ENCODE measurements around the gene NDUFS6.

DNA sequence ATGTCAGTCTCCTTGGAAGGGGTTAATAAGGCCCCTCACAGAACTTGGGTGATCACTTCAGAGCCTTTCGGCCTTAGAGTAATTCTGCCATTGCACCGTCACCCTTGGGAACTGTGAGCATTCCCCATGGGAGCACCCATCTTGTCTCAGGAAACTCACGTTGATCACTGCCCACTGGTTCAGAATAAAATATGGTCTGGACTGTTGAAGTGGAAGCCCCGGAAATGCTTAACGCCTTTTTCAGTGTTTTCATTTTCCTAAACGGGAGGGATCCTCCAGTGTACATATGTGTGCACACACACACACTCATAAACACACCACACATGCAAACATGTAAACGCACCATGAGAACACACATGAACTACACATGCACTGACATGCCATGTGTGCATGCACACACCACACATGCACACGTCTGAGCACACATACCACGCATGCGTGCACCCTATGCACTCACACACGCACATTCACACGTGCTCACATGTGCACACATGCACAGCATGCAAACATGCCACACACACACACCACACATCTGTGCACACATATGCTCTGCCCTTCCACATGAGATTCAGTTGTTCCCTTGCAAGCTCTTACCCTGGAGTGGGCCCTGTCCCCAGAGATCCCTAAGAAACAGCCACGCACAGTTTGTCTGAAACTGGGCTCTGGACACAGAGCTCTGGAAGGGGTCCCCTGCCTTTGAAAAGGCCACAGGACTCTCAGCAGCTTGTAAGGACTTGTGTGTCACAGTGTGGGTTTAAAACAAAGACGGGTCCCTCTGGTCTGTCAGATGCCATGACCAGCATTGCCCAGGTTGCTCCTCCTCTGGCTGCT is 18.6 kb upstream of the NDUFS6 start:
- no peak for TF ChIP-seq CTCF (conservative IDR thresholded peaks at IDR 0.05)
- no peak for TF ChIP-seq ZFX (IDR thresholded peaks at IDR 0.05)
